Cardiac fibroblast (primary cell): ENCODE measurements around the gene CTPS2.

Source experiments
- DNase-seq, 2 donors: peaks; one replicate each; pipeline versions ENCODE4 v3.0.0 to v3.0.0-alpha.2; 2010; ENCODE audit warnings: low read depth in 2 of 2
- H3K4me3 ChIP-seq, 2 donors: replicated peaks in 1 of 2; 1 replicate in 1 of 2; 2 replicates in 1 of 2; pipeline ENCODE4 v1.5.1; 2011; ENCODE audit warnings: low read depth in 2 of 2, low read length in 2 of 2, mild to moderate bottlenecking in 2 of 2, moderate library complexity in 1 of 2
- TF ChIP-seq, protein P1 (sequence below): IDR thresholded peaks from one replicate; pipeline ENCODE4 v1.5.1; 2011; ENCODE audit warnings: low read depth, mild to moderate bottlenecking, low read length, inconsistent platforms

Gene CTPS2

DNA sequence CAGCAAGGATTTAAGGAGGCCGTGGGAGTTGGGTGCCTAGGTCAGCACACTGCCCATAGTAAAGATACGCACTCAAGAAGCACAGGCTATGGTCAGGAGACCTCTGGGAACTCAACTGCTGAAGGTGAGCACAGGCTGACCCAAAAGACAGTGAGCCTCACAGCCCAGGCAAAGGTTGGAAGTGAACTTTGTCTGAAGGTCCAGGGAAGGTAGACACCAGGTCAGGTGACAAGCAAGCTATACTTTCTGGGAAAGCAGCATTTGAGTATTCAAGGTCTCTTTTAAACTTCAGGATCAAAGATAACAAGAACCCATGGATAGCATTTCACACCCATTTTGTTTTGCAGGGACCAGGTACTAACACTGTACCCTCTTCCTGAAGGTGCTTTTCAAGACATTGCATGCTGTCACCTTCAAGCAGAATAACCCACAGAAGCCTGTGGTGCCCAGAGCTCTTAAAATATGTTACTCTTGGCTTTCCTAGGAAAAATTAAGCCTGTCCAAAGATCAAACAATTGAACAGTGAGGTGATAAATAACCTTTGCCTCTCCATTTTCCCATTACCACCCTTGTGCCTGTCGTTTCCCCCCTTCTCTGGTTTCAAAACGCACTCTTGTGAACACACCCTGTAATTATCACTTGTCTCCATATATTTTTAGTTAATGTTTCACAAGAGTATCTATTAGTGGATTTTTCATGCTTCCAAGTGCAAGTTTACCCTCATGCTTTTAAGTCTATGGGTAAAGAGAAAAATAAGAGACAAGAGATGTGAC, 65.9 kb downstream of the CTPS2 start:
- no peak overlapping the region for H3K4me3 ChIP-seq
- TF ChIP-seq, protein P1, sequence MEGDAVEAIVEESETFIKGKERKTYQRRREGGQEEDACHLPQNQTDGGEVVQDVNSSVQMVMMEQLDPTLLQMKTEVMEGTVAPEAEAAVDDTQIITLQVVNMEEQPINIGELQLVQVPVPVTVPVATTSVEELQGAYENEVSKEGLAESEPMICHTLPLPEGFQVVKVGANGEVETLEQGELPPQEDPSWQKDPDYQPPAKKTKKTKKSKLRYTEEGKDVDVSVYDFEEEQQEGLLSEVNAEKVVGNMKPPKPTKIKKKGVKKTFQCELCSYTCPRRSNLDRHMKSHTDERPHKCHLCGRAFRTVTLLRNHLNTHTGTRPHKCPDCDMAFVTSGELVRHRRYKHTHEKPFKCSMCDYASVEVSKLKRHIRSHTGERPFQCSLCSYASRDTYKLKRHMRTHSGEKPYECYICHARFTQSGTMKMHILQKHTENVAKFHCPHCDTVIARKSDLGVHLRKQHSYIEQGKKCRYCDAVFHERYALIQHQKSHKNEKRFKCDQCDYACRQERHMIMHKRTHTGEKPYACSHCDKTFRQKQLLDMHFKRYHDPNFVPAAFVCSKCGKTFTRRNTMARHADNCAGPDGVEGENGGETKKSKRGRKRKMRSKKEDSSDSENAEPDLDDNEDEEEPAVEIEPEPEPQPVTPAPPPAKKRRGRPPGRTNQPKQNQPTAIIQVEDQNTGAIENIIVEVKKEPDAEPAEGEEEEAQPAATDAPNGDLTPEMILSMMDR, result no peak
- no peak for DNase-seq

DNA sequence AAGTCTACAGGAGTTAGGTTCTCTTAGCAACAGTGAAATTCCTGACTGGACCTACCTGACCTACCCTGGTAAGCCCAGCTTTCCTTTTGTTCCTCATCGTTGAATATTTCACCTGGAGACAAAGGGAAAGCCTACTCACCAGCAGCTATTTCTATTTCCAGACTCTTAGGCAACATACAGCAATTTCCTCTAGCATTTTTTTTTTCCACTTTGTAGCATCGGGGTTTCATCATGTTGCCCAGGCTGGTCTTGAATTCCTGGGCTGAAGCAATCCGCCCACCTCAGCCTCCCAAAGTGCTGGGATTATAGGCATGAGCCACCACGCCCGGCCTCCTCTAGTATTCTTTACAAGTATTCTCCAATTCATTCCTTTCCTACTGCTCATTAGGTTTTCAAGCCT, 69.3 kb downstream of the CTPS2 start:
- no peak overlapping the region for H3K4me3 ChIP-seq
- TF ChIP-seq, protein P1, result no peak
- peak; percentile 49 to 75 for DNase-seq

DNA sequence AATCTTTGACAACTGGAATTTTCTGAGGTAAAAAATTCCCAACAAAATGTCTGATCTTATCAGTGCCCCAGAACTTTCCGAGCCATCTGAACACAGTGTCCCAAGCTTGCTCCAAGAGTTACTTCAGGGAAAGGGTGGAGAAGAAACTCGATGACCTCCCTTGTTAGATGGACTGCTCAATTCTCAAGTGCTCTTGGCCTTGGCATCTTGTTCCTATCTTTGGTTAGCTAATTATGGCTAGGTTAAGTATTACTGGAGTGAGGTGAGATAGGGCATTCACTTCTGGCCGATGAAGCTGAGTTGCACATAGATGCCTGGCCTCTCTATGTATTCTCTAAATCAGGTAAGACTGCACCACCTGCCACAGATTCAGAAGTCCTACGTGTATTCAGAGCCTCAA, 71.6 kb downstream of the CTPS2 start:
- no peak overlapping the region for H3K4me3 ChIP-seq
- TF ChIP-seq, protein P1, result no peak

DNA sequence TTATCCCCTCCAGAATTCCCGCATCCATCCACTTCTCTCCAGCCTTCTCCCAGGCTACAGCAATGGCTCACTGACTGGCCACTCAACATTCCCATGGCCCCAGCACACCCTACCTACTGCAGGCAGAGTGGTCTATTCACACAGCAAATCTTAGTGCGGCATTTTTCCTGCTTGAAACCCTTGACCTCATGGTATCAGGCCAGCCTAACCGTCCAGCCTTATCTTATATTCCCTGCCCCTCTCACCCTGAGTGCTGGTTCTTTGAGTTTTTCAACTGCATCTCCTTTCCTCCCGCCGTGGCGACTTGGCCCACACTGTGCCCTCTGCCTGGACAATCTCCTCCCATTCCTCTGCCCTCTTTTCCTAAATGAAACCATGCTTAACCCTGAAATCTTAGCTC, 72.5 kb downstream of the CTPS2 start:
- no peak for DNase-seq
- TF ChIP-seq, protein P1, result no peak
- no peak overlapping the region for H3K4me3 ChIP-seq

More for the DNA sequence above, 71.6 kb downstream of the CTPS2 start:
- no peak for DNase-seq

DNA sequence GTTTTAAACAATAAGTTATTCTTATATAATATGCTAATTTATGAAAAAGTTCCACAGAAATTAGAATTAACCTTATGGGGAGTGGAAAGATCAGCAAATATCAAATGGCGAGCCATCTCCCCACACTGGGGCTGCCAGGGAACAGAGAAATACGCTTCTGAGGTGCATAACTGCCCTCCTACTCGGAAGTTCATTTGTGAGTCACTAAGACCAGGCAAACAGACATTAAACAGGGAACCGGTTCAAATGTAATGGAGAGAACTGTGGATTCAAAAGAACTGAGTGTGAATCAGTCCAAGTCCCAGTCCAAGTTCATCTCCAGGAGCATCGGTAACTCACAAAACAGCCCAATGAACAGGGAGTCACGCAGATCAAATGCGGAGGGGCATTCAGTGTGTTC, 73.9 kb downstream of the CTPS2 start:
- H3K4me3 ChIP-seq, result no peak overlapping the region
- TF ChIP-seq, protein P1, result no peak
- DNase-seq, result no peak

DNA sequence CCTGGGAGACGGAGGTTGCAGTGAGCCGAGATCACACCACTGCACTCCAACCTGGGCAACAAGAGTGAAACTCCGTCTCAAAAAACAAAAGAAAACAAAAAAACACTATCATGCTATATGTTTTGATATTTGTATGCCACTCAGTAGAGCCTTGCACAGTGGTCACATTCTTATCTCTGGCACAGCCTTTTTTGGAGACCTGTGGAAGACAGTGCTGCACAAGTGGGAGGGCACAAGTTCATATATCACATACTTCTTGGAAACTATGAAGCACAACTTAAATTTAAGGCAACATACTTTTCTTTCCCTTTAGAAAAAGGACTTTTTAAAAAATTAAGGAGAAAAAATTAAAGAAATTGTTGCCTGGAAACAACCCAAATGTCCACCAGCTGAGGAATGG, 76.9 kb downstream of the CTPS2 start:
- TF ChIP-seq, protein P1, result no peak
- no peak for DNase-seq

DNA sequence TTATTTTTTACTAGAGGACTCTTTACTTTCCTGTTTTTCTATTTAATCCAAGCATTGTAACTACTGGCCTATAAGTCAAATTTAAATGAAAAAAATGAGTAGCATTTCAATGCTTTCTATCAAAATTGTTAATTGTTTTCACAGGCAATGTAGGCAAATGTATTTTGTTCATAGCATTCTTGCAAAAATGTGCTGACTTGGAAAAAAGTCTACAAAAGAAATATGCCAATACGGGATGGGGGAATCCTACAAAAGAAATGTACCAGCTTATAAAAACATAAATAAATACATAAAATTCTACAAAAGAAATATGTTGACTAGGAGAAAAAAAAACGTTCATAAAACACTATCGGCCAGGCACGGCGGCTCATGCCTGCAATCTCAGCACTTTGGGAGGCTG, 77.4 kb downstream of the CTPS2 start:
- no peak for DNase-seq
- TF ChIP-seq, protein P1, result no peak
- no peak overlapping the region for H3K4me3 ChIP-seq

More for the DNA sequence above, 76.9 kb downstream of the CTPS2 start:
- no peak overlapping the region for H3K4me3 ChIP-seq
